Stimulated activated CD4-positive, alpha-beta T cell treated with anti-CD3 and anti-CD28 coated beads, Interleukin-1b, Interleukin-23, amount 100 ng/mL, for 24 hours (primary cell): ENCODE measurements around the gene RNF103.
"Not testable (repeated sequence)": the region's sequence is repeated elsewhere in the genome, so short reads cannot be mapped to it uniquely, and the experiment has no call there.

ENCODE experiments used
- DNase-seq, 4 experiments: peaks; one replicate each; pipeline ENCODE4 v3.0.0-alpha.2; 2020; ENCODE audit warnings: low read depth in 4 of 4, low spot score in 1 of 4

RNF103 gene

GRCh38 chr2:86623494-86624266, at the start of gene RNF103:
TSS of gene RNF103 (minus strand) at chr2:86623865. CDS start at chr2:86622886, 979 bp downstream.
- DNase-seq, result peak; percentile 88 to 92 (median 90)

- DNase-seq, result no peak
Observed at GRCh38 chr2:86673011-86673410, 49.3 kb upstream of the RNF103 start.

- DNase-seq, result no peak
Observed at GRCh38 chr2:86672027-86672545, 48.4 kb upstream of the RNF103 start.

GRCh38 chr2:86671337-86671981, 47.8 kb upstream of the RNF103 start:
- DNase-seq, result no peak

- not testable (repeated sequence) for DNase-seq
Observed at GRCh38 chr2:86669323-86669722, 45.7 kb upstream of the RNF103 start.

GRCh38 chr2:86661333-86661732, 37.7 kb upstream of the RNF103 start:
- no peak for DNase-seq

GRCh38 chr2:86650188-86650587, 26.5 kb upstream of the RNF103 start:
- no peak for DNase-seq

GRCh38 chr2:86649119-86649947, 25.7 kb upstream of the RNF103 start:
- no peak for DNase-seq

- DNase-seq, result no peak
Observed at GRCh38 chr2:86648681-86649080, 25.0 kb upstream of the RNF103 start.

- no peak for DNase-seq
Observed at GRCh38 chr2:86646865-86647264, 23.2 kb upstream of the RNF103 start.

- no peak for DNase-seq
Observed at GRCh38 chr2:86646329-86646728, 22.7 kb upstream of the RNF103 start.

- no peak for DNase-seq
Observed at GRCh38 chr2:86645752-86646151, 22.1 kb upstream of the RNF103 start.

GRCh38 chr2:86638712-86639111, 15.0 kb upstream of the RNF103 start:
- DNase-seq, result no peak

GRCh38 chr2:86636842-86637241, 13.2 kb upstream of the RNF103 start:
- no peak for DNase-seq

GRCh38 chr2:86634352-86634751, 10.7 kb upstream of the RNF103 start:
- DNase-seq, result no peak

- no peak for DNase-seq
Observed at GRCh38 chr2:86633155-86633651, 9.5 kb upstream of the RNF103 start.

- no peak for DNase-seq
Observed at GRCh38 chr2:86632672-86633071, 9.0 kb upstream of the RNF103 start.

GRCh38 chr2:86631846-86632485, 8.3 kb upstream of the RNF103 start:
- DNase-seq, result no peak

- DNase-seq, result no peak
Observed at GRCh38 chr2:86628091-86628522, 4.4 kb upstream of the RNF103 start.

GRCh38 chr2:86627550-86627949, 3.9 kb upstream of the RNF103 start:
- no peak for DNase-seq

- DNase-seq, result no peak
Observed at GRCh38 chr2:86625096-86625495, 1.4 kb upstream of the RNF103 start.
